Measurements from ENCODE around the gene LPP. TPM values are rescaled to one million over a fixed set of nuclear protein-coding genes. Genes with fewer than 3 reads are reported as not detected.

The LPP gene
- total and polyA plus RNA-seq, 9 donors: 15.9 to 280 (median 134) TPM

GRCh38 chr3:188740010-188740409 is 586.1 kb downstream of the LPP start:
- Histone ChIP-seq H3K9me3 (no peaks in the 10 kb centered on the region), H3K36me3 (no peaks in the 10 kb centered on the region), H3K27ac (no peak overlapping the region), H3K4me1 (ENCODE audit: insufficient read depth) (no peaks in the 10 kb centered on the region), H3K27me3 (no peaks in the 10 kb centered on the region), H3K4me3 (no peak overlapping the region)
- intact Hi-C loops (cut with DNase I): no loop called here
- DNase-seq: no peak
- TF ChIP-seq CTCF (IDR thresholded peaks at IDR 0.05) (no peak), POLR2A (IDR thresholded peaks at IDR 0.05) (no peak), EP300 (IDR thresholded peaks at IDR 0.05) (no peak)
- WGBS, 3 donors: 97 to 100% (median 100%) methylated on average over 1 of the region's 1 CpG

GRCh38 chr3:188742755-188743550 is 589.0 kb downstream of the LPP start:
- Histone ChIP-seq H3K27me3 (no peaks in the 10 kb centered on the region), H3K9me3 (no peaks in the 10 kb centered on the region), H3K4me3 (no peak overlapping the region), H3K4me1 (ENCODE audit: insufficient read depth) (no peaks in the 10 kb centered on the region), H3K27ac (no peak overlapping the region), H3K36me3 (no peaks in the 10 kb centered on the region)
- TF ChIP-seq EP300 (IDR thresholded peaks at IDR 0.05): no peak
- no peak for DNase-seq
- 94 to 96% (median 95%) methylated on average over 4 of the region's 4 CpGs for WGBS, 3 donors
- intact Hi-C loops (cut with DNase I): no loop called here

GRCh38 chr3:188744166-188744565 is 590.2 kb downstream of the LPP start:
- H3K36me3 ChIP-seq: no peaks in the 10 kb centered on the region
- no peaks in the 10 kb centered on the region for H3K27me3 ChIP-seq
- H3K4me1 ChIP-seq (ENCODE audit: insufficient read depth): no peaks in the 10 kb centered on the region
- DNase-seq: no peak
- H3K9me3 ChIP-seq: no peaks in the 10 kb centered on the region
- no peak for TF ChIP-seq EP300 (IDR thresholded peaks at IDR 0.05)
- TF ChIP-seq POLR2A (IDR thresholded peaks at IDR 0.05): no peak
- TF ChIP-seq CTCF (IDR thresholded peaks at IDR 0.05): no peak
- H3K4me3 ChIP-seq: no peak overlapping the region
- H3K27ac ChIP-seq: no peak overlapping the region
- 97 to 99% (median 98%) methylated on average over 2 of the region's 2 CpGs for WGBS, 3 donors
- intact Hi-C loops (cut with DNase I): no loop called here

- no peak for DNase-seq
- intact Hi-C loops (cut with DNase I): no loop called here
- Histone ChIP-seq H3K27ac (no peak overlapping the region), H3K9me3 (no peaks in the 10 kb centered on the region), H3K4me1 (ENCODE audit: insufficient read depth) (no peaks in the 10 kb centered on the region), H3K27me3 (no peaks in the 10 kb centered on the region), H3K36me3 (no peaks in the 10 kb centered on the region), H3K4me3 (no peak overlapping the region)
- TF ChIP-seq POLR2A (IDR thresholded peaks at IDR 0.05) (no peak), CTCF (IDR thresholded peaks at IDR 0.05) (no peak), EP300 (IDR thresholded peaks at IDR 0.05) (no peak)
Measured at GRCh38 chr3:188745031-188745430, 591.1 kb downstream of the LPP start.

- DNase-seq: no peak
- H3K27ac ChIP-seq: no peak overlapping the region
- H3K4me1 ChIP-seq (ENCODE audit: insufficient read depth): no peaks in the 10 kb centered on the region
- H3K27me3 ChIP-seq: no peaks in the 10 kb centered on the region
- TF ChIP-seq POLR2A (IDR thresholded peaks at IDR 0.05) (no peak), EP300 (IDR thresholded peaks at IDR 0.05) (no peak), CTCF (IDR thresholded peaks at IDR 0.05) (no peak)
- no peak overlapping the region for H3K4me3 ChIP-seq
- intact Hi-C loops (cut with DNase I): no loop called here
- H3K9me3 ChIP-seq: no peaks in the 10 kb centered on the region
- no peaks in the 10 kb centered on the region for H3K36me3 ChIP-seq
- WGBS, 3 donors: 21 to 48% (median 35%) methylated on average over 3 of the region's 3 CpGs
Measured at GRCh38 chr3:188746291-188746783, 592.4 kb downstream of the LPP start.

Data from ovary (tissue), 9 donors.